DND-41 (cell line): ENCODE data around the gene CCDC142.

ENCODE experiments used
- ATAC-seq: fragments of 200-7000 bp; cut with Tn5 transposase; 3 replicates; pipeline ENCODE4 v1.9.1; 2021; ENCODE audit warnings: low read depth; ENCODE audit not compliant: insufficient read depth
- DNase-seq: peaks from one replicate; pipeline ENCODE4 v3.0.0-alpha.2; 2020
- H2AFZ ChIP-seq: 2 replicates; pipeline ENCODE4 v1.6.0; 2012; ENCODE audit warnings: low read depth, low read length
- H3K27ac ChIP-seq: 2 replicates; pipeline ENCODE4 v1.5.1; 2012; ENCODE audit warnings: low read length, inconsistent platforms
- H3K27me3 ChIP-seq: fragments of 200-600 bp; sonication (generic); 2 replicates; pipeline ENCODE4 v1.6.0; 2012; ENCODE audit warnings: low read length, mild to moderate bottlenecking, inconsistent platforms; ENCODE audit not compliant: insufficient read depth, poor library complexity
- H3K36me3 ChIP-seq: 2 replicates; pipeline ENCODE4 v1.5.1; 2012; ENCODE audit warnings: low read length, inconsistent platforms; ENCODE audit not compliant: insufficient read depth
- H3K4me1 ChIP-seq: 2 replicates; pipeline ENCODE4 v1.5.1; 2012; ENCODE audit warnings: mild to moderate bottlenecking, low read length; ENCODE audit not compliant: insufficient read depth
- H3K4me2 ChIP-seq: 2 replicates; pipeline ENCODE4 v1.6.0; 2012; ENCODE audit warnings: mild to moderate bottlenecking, moderate library complexity, low read length, inconsistent platforms; ENCODE audit not compliant: insufficient read depth
- H3K4me3 ChIP-seq, 2 experiments: fragments of 200-600 bp in 1 of 2; shearing (Covaris generic) in 1 of 2; 2 replicates each; pipeline ENCODE4 v1.5.1; 2012 to 2016; ENCODE audit warnings: inconsistent platforms in 2 of 2, low read length in 2 of 2, mild to moderate bottlenecking in 2 of 2, low read depth in 1 of 2, moderate library complexity in 1 of 2
- H3K79me2 ChIP-seq: 2 replicates; pipeline ENCODE4 v1.6.0; 2012; ENCODE audit warnings: low read length, inconsistent platforms; ENCODE audit not compliant: insufficient read depth
- H3K9ac ChIP-seq: 2 replicates; pipeline ENCODE4 v1.6.0; 2012; ENCODE audit warnings: low read depth, mild to moderate bottlenecking, inconsistent platforms, low read length, moderate library complexity
- H3K9me3 ChIP-seq: 2 replicates; pipeline ENCODE4 v1.5.1; 2012; ENCODE audit warnings: low read length, moderate library complexity, mild to moderate bottlenecking, inconsistent platforms; ENCODE audit not compliant: insufficient read depth, severe bottlenecking
- H4K20me1 ChIP-seq: 2 replicates; pipeline ENCODE4 v1.6.0; 2012; ENCODE audit warnings: low read length; ENCODE audit not compliant: insufficient read depth
- EZH2 ChIP-seq: IDR thresholded peaks from 3 replicates; pipeline ENCODE4 v1.6.1; 2012; ENCODE audit warnings: borderline replicate concordance, low read depth, mild to moderate bottlenecking, moderate library complexity, low read length, inconsistent platforms; ENCODE audit not compliant: severe bottlenecking
- TF ChIP-seq, protein P1 (sequence below): IDR thresholded peaks from 2 replicates; pipeline ENCODE4 v1.5.1; 2012; ENCODE audit warnings: borderline replicate concordance, low read length, moderate library complexity, mild to moderate bottlenecking; ENCODE audit not compliant: poor library complexity, severe bottlenecking; ENCODE audit errors: extremely low read depth

CCDC142 gene

DNA sequence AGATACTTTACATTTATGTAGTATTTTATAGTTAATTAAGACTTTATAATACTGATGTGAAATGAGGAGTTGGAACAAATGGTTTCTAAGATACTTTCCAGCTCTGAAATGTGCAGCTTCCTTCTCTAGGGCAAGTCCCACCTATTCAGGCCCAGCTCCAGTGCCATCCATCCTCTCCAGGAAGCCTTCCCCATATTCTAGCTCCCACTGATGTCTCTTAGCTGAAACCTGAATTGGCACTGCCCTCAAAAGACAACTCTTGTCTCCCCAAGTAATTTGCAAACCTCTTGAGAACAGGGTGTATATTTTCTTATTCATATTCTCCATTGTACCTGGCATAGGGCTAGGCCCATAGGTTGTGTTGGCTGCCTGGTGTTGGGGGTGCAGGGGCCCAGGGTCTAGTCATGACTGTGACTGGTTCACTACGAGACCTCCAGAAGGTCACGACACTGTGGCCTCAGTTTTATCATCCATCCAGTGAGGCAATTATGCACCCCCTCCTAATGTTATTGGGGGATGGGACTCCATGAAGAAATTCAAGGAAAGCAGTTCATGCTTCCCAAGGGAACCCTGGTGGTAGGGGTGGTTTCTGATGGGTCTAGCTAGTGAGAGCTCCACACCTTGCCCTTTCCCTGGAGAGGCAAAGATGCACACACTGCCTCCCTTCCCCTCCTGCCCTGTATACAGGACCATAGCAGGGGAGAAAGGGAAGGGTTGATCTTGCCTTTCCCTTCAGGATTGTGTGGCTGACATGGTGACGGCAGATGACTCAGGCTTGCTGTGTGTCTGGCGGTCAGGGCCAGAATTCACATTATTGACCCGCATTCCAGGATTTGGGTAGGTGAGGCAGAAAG, 58.4 kb downstream of the CCDC142 start:
- TF ChIP-seq EZH2, result no peak
- TF ChIP-seq, protein P1, sequence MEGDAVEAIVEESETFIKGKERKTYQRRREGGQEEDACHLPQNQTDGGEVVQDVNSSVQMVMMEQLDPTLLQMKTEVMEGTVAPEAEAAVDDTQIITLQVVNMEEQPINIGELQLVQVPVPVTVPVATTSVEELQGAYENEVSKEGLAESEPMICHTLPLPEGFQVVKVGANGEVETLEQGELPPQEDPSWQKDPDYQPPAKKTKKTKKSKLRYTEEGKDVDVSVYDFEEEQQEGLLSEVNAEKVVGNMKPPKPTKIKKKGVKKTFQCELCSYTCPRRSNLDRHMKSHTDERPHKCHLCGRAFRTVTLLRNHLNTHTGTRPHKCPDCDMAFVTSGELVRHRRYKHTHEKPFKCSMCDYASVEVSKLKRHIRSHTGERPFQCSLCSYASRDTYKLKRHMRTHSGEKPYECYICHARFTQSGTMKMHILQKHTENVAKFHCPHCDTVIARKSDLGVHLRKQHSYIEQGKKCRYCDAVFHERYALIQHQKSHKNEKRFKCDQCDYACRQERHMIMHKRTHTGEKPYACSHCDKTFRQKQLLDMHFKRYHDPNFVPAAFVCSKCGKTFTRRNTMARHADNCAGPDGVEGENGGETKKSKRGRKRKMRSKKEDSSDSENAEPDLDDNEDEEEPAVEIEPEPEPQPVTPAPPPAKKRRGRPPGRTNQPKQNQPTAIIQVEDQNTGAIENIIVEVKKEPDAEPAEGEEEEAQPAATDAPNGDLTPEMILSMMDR, result no peak
- ATAC-seq (no peak), DNase-seq (no peak)
- no peaks in the 10 kb centered on the region for H4K20me1 ChIP-seq
- no peaks in the 10 kb centered on the region for H3K27me3 ChIP-seq
- H3K27ac ChIP-seq, result no peak overlapping the region
- H3K9ac ChIP-seq, result no peak overlapping the region
- no peak overlapping the region for H3K4me2 ChIP-seq
- H2AFZ ChIP-seq, result no peak overlapping the region
- H3K4me3 ChIP-seq, result no peak overlapping the region
- H3K4me1 ChIP-seq, result peaks cover 32% of the 10 kb centered on the region
- peaks cover 12% of the 10 kb centered on the region for H3K79me2 ChIP-seq
- peaks cover 51% of the 10 kb centered on the region for H3K36me3 ChIP-seq
- no peaks in the 10 kb centered on the region for H3K9me3 ChIP-seq
